B cell (primary cell): ENCODE measurements around the gene AGBL3. TPM values are rescaled to one million over a fixed set of nuclear protein-coding genes. Genes with fewer than 3 reads are reported as not detected.

Experiments used
- polyA plus RNA-seq: library from polyadenylated mRNA; depleted of rRNA; stranded (reverse); fragments of >200 nt; gene quantifications from 2 replicates; pipeline ENCODE4 v1.2.3, GENCODE V29; 2012
- total RNA-seq, 2 donors: library from RNA; stranded (reverse); fragments of 120-200 nt in 1 of 2; gene quantifications; 1 replicate in 1 of 2; 2 replicates in 1 of 2; pipeline versions ENCODE4 v1.2.3 to v1.2.4, GENCODE V29; 2013 to 2022

Gene AGBL3
- total and polyA plus RNA-seq, 2 donors (not counting 1 experiment from before 2014, with no cell fraction given), result 0.51 to 10.9 TPM

Other genes with a start within 250 kb of the AGBL3 start
- 0.69 and 1.6 TPM in 2 replicates for gene CALD1, start 206.9 kb upstream of the AGBL3 start, total RNA-seq
- 0.04 and 0.18 TPM in 2 replicates for gene CALD1, start 206.9 kb upstream of the AGBL3 start, polyA plus RNA-seq
- gene TMEM140, start 161.6 kb downstream of the AGBL3 start, total RNA-seq, result 79.1 and 84.9 TPM in 2 replicates
- gene TMEM140, start 161.6 kb downstream of the AGBL3 start, polyA plus RNA-seq, result 3.6 and 3.8 TPM in 2 replicates
- 51.6 and 54.6 TPM in 2 replicates for gene CYREN, start 184.2 kb downstream of the AGBL3 start, total RNA-seq
- gene CYREN, start 184.2 kb downstream of the AGBL3 start, polyA plus RNA-seq, result 16.6 and 19.2 TPM in 2 replicates
- 40.7 and 47.0 TPM in 2 replicates for gene WDR91, start 225.0 kb downstream of the AGBL3 start, total RNA-seq
- 26.7 and 31.6 TPM in 2 replicates for gene WDR91, start 225.0 kb downstream of the AGBL3 start, polyA plus RNA-seq
- gene STRA8, start 247.3 kb downstream of the AGBL3 start, total RNA-seq, result not detected in 2 replicates
- gene STRA8, start 247.3 kb downstream of the AGBL3 start, polyA plus RNA-seq, result not detected in 2 replicates